Putamen (tissue), 1 donor: Measurements from ENCODE around the gene TMEM62.
A peak's percentile ranks its signal among the peaks of the same experiment; 100 is the strongest.
"Not testable (repeated sequence)": the region's sequence is repeated elsewhere in the genome, so short reads cannot be mapped to it uniquely, and the experiment has no call there.

Source experiments
- DNase-seq: peaks from one replicate; pipeline ENCODE4 v3.0.0-alpha.2; 2016; ENCODE audit warnings: low spot score

TMEM62 gene

DNA sequence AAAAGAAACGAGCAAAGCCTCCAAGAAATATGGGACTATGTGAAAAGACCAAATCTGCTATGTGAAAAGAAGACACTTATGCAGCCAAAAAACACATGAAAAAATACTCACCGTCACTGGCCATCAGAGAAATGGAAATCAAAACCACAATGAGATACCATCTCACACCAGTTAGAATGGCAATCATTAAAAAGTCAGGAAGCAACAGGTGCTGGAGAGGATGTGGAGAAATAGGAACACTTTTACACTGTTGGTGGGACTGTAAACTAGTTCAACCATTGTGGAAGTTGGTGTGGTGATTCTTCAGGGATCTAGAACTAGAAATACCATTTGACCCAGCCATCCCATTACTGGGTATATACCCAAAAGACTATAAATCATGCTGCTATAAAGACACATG is 43.8 kb downstream of the TMEM62 start:
- DNase-seq, result not testable (repeated sequence)

DNA sequence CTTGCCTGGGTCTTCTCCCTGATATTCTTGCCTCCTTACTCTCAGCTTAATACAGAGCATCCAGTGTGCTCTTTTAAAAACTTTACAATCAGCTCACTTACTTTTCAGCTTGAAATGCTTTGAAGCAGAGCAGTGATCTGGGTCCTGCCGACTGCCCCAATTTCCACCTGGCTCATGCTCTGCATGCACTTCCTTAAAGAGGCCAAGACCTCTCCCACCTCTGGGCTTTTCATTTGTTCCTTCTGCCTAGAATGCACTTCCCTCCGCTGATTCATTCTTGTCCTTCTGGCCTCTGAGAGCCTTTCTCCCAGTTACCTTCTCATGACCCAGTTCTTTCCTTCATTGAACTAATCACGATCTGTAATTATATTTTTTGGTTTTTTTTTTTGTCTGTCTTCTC is 49.9 kb downstream of the TMEM62 start:
- no peak for DNase-seq

DNA sequence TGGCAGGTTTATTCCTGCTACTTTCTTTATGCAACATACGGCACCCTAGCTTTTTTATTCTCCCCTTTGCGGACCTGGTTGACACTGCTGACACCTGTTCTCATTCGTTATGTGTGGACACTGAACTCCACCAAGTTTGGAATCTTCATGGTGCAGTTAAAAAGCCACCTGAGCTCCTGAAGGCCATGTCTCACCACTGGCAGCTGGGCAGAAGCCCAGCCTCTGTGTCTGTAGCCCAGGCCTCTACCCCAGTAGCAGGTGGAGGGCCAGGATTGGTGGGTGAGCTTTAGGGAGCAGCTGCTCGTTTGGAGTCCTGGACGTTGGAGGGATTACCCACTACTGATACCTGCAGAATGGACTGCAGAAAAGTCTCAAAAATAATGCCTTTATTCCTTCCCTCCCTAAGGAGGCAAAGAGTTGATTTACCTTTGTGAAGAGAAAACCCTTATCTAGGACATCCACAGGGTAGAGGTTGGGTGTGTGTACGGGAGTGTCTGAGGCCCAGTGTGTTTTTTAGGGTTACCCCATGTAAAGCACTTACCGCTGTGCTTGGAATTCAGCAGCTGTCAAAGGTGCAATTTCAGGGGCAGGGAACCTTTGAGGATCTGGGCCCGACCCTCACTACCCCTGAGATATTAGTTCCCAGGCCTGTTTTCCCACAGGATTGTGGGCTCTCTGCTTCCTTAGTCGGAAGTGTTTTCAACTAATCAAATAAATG is 51.2 kb downstream of the TMEM62 start:
- no peak for DNase-seq

DNA sequence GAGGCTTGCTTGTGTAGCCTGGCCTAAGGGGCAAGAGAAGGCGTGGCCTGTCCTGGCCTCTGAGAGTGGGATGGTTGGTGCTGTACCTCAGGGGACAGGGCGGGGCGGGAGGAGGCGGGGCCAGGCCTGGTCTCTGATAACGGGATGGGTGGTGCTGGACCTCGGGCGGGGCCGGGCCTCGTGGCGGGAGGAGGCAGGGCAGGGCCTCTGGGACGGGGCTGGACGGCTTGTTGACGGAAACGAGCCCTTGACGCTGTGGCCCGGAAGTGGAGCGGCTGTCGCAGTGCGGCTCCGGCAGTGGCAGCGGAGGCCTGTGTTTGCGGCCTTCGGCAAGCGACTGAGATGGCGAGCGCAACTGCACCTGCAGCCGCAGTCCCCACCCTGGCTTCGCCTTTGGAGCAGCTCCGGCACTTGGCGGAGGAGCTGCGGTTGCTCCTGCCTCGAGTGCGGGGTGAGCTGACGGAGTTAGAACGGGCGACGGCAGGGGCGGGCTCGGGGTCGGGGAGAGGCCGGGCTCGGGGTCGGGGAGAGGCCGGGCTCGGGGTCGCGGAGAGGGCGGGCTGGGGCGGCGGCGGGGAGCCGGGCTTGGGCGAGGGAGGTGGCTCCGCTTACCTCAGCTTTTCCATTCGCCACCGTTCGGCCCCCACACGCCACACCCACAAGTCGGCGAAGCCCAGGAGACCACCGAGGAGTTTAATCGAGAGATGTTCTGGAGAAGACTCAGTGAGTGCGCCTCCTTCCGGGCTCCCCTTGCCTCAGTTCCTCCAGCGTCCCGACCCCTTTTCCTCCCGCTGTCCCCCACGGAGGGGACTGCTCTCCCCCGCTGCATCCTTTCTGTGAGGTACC is 52.0 kb downstream of the TMEM62 start, which contains the start of gene CCNDBP1:
TSS of gene CCNDBP1 (plus strand) at position 247 of the 846 bp plus-strand sequence. CDS start at position 343, 96 bp downstream.
- peak; percentile 82 for DNase-seq

DNA sequence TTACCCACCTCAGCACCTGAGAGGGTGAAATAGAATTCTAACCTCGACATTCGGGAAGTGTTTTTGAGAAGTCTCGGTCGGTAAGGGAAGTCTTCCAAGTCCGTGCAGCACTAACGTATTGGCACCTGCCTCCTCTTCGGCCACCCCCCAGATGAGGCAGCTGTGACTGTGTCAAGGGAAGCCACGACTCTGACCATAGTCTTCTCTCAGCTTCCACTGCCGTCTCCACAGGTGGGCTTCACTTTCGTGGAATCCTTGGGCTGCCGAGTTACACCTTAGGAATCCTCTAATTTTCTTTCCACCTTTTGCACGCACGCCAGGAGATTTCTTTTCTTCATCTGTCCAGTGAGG is 52.6 kb downstream of the TMEM62 start:
- peak; percentile 20 for DNase-seq

DNA sequence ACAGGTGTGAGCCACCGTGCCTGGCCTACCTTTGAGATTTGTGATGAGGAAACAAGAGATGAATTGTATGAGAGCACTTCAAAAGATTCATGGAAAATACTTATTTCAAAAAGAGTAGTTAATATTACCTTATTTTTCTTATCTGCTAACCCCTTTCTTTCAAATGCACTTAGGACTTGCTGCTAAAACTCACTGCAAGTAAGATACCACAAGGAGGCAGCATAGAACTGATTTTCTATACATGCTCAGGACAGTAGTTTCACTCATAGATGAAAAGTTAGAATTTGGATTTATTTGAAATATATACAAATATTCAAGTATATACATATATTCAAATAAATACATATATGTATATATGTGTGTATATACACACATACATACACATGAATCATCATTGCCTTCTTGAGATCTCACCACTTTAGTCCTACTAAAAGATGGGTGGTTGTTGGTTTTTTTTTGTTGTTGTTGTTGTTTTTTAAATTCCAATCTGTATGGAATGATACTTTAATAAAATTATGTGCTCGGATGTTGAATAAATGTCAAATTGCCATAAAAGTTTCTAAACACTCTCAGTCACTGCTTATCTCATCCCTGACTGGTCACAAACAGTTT is 54.3 kb downstream of the TMEM62 start:
- peak; percentile 34 for DNase-seq

DNA sequence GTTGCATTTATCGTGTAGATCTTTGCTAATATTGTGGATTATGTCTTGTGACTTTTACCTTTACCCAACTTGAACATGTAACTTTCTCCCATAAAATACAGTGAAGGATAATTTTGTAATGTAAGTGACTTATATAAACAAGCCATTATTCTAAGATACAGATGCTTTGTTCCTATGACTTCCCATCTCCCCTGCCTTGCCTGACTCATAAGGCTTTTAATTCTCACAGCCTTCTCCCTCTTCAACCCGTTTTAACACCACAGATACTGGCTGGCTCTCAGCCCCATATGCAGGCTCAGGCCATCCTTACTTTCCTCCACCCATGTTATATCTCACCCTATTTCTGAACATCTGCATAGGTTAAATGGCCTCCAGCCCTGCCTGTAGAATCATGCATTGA is 55.9 kb downstream of the TMEM62 start:
- no peak for DNase-seq

DNA sequence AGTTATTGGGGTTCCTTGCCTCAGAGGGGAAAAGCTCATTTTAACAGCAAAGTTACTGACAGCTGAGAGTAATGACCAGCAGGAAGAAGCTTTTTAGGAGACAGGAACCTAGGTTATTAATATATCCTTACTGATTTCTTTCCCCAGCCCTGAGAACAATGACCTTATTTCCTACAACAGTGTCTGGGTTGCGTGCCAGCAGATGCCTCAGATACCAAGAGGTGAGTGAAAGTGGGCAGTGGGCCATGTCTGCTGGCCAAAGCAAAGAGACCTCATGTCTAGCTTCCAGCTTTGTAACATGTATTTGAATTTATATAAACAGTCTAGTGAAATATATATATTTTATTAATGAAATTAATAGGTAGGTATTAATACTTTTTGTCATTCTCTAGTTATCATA is 56.8 kb downstream of the TMEM62 start:
- no peak for DNase-seq

DNA sequence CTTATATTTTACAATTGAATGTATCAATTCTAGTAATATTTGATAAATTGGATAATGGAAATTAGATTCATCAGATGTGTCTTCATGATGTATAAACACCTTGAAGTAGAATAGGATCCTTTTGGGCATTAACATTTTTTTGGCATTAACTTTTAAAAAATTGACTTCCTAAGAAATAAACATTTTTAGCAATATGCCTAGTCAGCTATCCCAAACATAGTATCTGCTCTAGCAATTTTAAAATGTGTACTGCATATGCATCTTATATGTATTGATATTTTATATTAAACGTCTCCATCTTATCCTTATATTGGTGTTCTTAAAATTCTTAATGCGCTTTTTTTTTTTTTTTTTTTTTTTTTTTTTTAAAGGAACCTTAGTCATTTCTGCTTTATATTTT is 60.3 kb downstream of the TMEM62 start:
- no peak for DNase-seq

DNA sequence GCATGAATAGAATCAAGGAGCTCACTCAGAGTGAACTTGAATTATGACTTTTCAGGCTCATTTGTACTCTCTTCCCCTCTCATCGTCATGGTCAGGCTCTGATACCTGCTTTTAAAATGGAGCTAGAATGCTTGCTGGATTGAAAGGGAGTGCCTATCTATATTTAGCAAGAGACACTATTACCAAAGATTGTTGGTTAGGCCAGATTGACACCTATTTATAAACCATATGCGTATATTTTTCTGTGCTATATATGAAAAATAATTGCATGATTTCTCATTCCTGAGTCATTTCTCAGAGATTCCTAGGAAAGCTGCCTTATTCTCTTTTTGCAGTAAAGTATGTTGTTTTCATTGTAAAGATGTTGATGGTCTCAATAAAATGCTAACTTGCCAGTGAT is 61.4 kb downstream of the TMEM62 start:
- DNase-seq, result no peak

DNA sequence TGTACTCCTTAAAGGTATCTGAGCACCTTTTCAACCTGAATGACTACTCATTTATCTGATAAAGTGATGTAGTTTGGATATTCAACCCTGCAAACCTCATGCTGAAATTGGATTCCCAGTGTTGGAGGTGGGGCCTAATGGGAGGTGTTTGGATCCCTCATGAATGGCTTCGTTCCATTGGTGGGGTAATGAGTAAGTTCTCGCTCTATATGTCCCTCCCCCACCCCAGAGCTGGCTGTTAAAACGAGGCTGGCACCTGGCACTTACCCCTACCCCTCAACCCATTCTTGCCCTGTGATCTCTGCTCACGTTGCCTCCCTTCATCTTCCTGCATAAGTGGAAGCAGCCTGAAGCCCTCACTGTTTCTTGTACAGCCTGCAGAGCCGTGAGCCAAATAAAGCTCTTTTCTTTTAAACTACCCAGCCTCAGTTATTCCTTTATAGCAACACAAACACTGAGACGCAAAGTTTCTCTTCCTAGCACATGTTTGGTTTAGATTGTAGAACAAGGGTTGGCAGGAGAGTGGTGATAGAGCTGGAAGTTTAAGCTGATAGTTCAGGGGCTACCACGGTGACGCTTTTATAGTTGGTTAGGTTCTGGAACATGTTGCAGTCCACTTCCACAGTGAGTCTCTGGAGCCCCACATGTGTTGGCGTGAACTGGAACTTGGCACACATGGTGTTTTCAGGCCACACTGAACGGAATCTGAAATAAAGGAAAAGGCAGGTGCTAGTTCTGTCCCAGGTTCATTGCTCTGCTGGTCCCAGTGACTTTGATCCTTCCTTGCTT is 63.6 kb downstream of the TMEM62 start:
- DNase-seq, result no peak

DNA sequence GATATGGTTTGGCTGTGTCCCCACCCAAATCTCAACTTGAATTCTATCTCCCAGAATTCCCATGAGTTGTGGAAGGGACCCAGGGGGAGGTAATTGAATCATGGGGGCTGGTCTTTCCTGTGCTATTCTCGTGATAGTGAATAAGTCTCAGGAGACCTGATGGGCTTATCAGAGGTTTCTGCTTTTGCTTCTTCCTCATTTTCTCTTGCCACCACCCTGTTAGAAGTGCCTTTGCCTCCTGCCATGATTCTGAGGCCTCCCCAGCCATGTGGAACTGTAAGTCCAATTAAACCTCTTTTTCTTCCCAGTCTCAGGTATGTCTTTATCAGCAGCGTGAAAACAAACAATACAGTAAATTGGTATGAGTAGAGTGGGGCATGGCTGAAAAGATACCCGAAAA is 64.4 kb downstream of the TMEM62 start:
- not testable (repeated sequence) for DNase-seq

DNA sequence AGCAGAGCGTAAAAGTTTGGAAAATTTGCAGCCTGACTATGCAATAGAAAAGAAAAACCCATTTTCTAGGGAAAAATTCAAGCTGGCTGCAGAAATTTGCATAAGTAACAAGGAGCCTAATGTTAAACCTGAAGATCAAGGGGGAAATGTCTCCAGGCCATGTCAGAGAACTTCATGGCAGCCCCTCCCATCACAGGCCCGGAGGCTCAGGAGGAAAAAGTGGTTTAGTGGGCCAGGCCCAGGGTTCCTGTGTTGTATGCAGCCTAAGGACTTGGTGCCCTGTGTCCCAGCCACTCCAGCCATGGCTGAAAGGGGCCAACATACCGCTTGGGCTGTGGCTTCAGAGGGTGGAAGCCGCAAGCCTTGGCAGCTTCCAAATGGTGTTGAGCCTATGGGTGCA is 65.2 kb downstream of the TMEM62 start:
- not testable (repeated sequence) for DNase-seq

DNA sequence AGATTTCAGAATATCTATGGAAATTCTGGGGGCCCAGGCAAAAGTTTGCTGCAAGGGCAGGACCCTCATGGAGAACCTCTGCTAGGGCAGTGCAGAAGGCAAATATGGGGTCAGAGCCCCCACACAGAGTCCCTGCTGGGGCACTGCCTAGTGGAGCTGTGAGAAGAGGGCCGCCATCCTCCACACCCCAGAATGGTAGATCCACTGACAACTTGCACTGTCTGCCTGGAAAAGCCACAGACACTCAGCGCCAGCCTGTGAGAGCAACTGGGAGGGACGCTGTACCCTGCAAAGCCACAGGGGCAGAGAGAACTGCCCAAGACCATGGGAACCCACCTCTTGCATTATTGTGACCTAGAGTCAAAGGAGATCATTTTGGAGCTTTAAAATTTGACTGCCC is 65.6 kb downstream of the TMEM62 start:
- DNase-seq, result no peak

DNA sequence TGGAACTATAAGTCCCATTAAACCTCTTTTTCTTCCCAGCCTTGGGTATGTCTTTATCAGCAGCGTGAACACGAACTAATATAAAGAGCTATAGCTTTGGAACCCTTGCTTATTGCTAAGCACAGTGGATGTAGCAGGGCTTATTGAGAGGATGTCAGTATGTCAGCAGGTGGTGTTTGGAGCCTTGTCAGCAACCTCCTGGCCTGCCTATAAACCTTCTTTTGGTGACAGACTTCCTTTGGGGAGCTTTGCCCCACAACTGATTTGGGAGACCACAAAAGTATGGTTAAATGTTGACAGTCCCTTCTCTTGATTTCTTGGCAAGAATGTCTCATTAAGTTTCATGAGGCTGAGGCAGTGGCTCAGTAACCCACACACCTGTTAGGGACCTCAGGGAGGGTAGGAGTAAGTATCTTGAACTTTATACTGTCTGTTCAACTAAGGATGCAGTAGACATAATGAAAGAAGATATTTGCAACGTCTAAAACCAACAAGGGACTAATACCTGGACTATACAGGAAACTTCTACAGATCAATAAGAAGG is 66.6 kb downstream of the TMEM62 start:
- no peak for DNase-seq

DNA sequence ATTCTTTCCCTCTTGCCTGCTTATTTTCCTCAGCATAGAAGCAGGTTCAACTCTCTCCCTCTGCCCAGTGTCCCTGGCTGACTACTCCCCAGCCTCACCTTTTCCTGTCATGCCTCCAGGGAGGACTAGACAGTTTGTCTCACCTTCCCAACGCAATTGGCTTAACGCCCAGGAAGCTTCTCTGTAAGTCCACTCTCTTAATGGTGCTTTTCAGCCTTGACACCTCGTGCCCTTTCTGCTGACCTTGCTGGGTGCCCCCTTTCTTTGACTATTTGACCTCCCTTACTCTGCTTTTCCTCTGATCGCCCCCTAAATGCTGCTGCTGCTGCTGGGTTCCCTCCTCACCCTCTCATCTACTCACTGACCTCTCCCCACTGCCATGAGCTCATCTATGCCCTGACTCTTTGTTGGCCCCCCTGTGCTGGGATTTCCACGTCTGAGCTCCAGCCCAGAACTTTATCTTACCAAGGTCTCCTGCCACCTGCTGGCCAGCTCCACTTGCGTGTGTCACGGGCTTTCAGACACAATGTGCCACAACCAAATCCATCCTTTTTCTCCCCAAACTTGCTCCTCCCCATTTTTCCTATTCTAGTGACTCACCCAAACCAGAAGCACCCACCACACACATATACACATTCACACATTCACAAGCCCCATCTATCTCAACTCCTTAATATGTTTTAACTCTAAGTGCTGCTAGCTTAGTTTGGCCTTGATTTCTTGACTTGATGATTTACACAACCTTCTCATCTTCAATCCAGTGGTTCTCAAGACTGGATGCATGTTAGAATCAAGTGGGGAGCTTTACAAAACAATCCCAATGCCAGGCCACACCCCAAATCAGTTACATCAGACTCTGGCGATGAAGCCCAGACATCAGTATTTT is 70.9 kb downstream of the TMEM62 start:
- DNase-seq, result no peak

DNA sequence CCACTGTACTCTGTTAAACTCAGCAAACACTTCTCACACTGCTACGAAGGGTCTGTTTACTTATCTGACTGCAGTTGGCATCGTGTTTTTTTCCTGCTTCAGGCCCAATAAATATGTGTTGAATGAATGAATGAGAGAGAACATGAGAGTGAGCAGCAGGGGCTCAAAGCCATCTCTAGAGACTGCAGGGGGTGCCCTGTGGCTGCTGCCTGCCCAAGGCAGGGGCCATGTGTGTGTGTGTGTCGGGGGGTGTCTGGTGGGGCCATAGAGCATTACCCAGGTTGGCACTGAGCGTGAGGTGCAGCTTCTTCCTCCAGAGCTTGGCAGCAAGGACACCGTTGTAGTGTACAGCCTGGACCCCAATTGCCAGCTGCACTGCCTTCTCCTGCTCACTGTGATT is 72.7 kb downstream of the TMEM62 start:
- DNase-seq, result no peak

DNA sequence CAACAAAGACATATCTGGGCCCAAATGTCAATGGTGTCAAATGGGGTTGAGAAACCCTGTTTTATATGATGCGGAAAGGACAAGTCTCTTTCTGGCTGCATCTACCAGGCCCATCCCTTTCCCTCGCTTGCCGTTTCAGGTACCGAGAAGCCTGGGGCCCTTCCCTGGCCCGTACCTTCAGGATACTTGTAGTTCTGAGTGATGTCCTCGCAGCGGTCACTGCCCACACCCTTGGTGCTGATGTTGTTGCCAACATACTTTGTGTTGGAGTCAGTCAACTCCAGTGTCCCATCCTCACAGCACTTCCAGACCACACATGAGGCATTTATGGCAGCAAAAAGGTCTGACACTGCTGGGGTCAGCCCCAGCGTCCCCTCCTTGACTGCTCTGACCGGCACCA is 73.6 kb downstream of the TMEM62 start:
- DNase-seq, result no peak

DNA sequence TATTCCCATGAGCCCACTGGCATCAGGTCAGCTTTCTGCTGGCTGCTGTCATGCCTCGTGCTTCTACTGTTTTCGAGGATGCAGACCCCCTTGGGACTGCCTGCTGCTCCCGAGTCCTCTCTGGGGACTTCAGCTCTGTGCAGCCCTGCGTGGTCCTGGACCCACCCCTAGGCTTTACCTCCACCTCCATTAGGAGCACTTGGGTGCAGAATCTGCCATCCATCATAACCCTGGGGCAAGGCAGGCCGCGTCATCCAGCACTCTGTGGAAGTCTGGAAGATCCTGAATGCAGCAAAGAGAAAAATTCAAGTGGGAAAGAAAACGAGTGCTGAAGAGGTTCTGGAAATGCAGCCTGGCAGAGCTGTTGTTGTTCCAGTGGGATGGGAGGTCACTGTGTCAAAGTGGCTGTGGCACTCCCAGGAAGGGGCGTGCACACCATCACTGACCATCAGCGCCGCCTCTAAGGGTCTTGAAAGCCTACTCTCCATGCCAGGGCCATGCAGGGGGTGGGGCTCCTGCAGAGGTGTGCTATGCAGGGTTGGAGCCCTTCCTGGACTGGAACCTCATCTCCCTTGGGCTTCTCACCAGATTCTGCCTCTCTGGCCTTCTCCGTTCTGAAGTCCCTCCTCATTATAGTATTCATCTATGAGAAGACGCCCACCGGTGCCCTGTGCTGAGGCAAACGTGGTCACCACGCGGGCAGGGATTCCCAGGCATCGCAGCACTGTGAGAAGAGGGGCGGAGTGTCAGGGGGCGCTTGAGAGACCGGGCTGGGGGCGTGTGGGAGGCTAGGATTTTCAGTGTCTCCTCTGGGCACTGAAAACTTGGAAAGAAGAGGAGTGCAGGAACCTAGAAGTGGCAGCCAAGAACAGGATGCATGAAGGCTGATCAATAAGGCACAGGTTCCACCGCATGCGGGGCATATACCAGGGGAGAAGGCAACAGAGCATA is 74.9 kb downstream of the TMEM62 start:
- DNase-seq, result no peak
